Neural cell (in vitro differentiated cells): ENCODE results near the gene PRELID1. TPM values are rescaled to one million over a fixed set of nuclear protein-coding genes. Genes with fewer than 3 reads are reported as not detected.

Experiments used
- H2AFZ ChIP-seq: fragments of 200-600, 300-800 bp; sonication (generic), shearing (Covaris generic); 2 replicates; pipeline ENCODE4 v1.6.0; 2014; ENCODE audit warnings: low read depth, mild to moderate bottlenecking, antibody characterized with exemption, low read length, moderate library complexity
- H3F3A ChIP-seq: fragments of 200-600 bp; shearing (Covaris generic); 2 replicates; pipeline ENCODE4 v1.6.1; 2016; ENCODE audit warnings: mild to moderate bottlenecking, moderate library complexity, mixed read lengths, antibody characterized with exemption, low read length; ENCODE audit not compliant: insufficient read depth, poor library complexity, severe bottlenecking
- H3K27ac ChIP-seq: fragments of 200-600, 300-800 bp; sonication (generic), shearing (Covaris generic); 2 replicates; pipeline ENCODE4 v1.5.1; 2014; ENCODE audit warnings: mild to moderate bottlenecking, low read length, moderate library complexity
- H3K27me3 ChIP-seq: fragments of 300-800, 200-600 bp; sonication (generic), shearing (Covaris generic); 2 replicates; pipeline ENCODE4 v1.6.0; 2014; ENCODE audit warnings: mild to moderate bottlenecking, low read depth, low read length, moderate library complexity; ENCODE audit not compliant: insufficient read depth
- H3K36me3 ChIP-seq: fragments of 300-800, 200-600 bp; sonication (generic), shearing (Covaris generic); 2 replicates; pipeline ENCODE4 v1.5.1; 2014; ENCODE audit warnings: mild to moderate bottlenecking, antibody characterized with exemption, low read length, moderate library complexity; ENCODE audit not compliant: insufficient read depth
- H3K4me2 ChIP-seq: fragments of 300-800, 200-600 bp; sonication (generic), shearing (Covaris generic); 2 replicates; pipeline ENCODE4 v1.6.0; 2014; ENCODE audit warnings: mild to moderate bottlenecking, low read length
- H3K4me3 ChIP-seq: fragments of 300-800, 200-600 bp; sonication (generic), shearing (Covaris generic); 2 replicates; pipeline ENCODE4 v1.5.1; 2014; ENCODE audit warnings: mild to moderate bottlenecking, low read length, moderate library complexity
- H3K79me2 ChIP-seq: fragments of 200-600 bp; shearing (Covaris generic); replicated peaks from 2 replicates; pipeline ENCODE4 v1.6.0; 2014; ENCODE audit warnings: mild to moderate bottlenecking, low read length, moderate library complexity; ENCODE audit not compliant: insufficient read depth
- H3K9ac ChIP-seq: fragments of 300-800, 200-600 bp; sonication (generic), shearing (Covaris generic); 2 replicates; pipeline ENCODE4 v1.6.1; 2016; ENCODE audit warnings: mild to moderate bottlenecking, low read length, mixed read lengths
- H3K9me2 ChIP-seq: fragments of 200-600 bp; shearing (Covaris generic); 2 replicates; pipeline ENCODE4 v1.6.1; 2016; ENCODE audit warnings: mild to moderate bottlenecking, low read length, mixed read lengths; ENCODE audit not compliant: insufficient read depth
- H3K9me3 ChIP-seq: fragments of 200-600, 300-800 bp; sonication (generic), shearing (Covaris generic); 2 replicates; pipeline ENCODE4 v1.6.1; 2016; ENCODE audit warnings: mild to moderate bottlenecking, mixed run types, low read length, moderate library complexity, mixed read lengths
- H4K20me1 ChIP-seq: fragments of 200-600 bp; shearing (Covaris generic); 2 replicates; pipeline ENCODE4 v1.6.1; 2016; ENCODE audit warnings: mild to moderate bottlenecking, mixed run types; ENCODE audit not compliant: insufficient read depth
- CTCF ChIP-seq: fragments of 450-650 bp; IDR thresholded peaks from 2 replicates; pipeline ENCODE4 v1.5.1; 2014; ENCODE audit warnings: antibody characterized with exemption, mild to moderate bottlenecking, moderate library complexity; ENCODE audit not compliant: poor library complexity, severe bottlenecking
- EP300 ChIP-seq: fragments of 450-650 bp; conservative IDR thresholded peaks from 2 replicates; pipeline ENCODE4 v1.6.1; 2014; ENCODE audit warnings: antibody characterized with exemption, mild to moderate bottlenecking, moderate library complexity; ENCODE audit not compliant: poor library complexity, severe bottlenecking
- EZH2 ChIP-seq: fragments of 200-600, 300-800 bp; shearing (Covaris generic), sonication (generic); IDR thresholded peaks from 2 replicates; pipeline ENCODE4 v1.6.1; 2014; ENCODE audit warnings: antibody characterized with exemption, low read length, borderline replicate concordance, mild to moderate bottlenecking; ENCODE audit not compliant: insufficient read depth, poor library complexity, severe bottlenecking
- MXI1 ChIP-seq: fragments of 450-650 bp; conservative IDR thresholded peaks from 2 replicates; pipeline ENCODE4 v1.6.1; 2014; ENCODE audit warnings: antibody characterized with exemption, mild to moderate bottlenecking; ENCODE audit not compliant: poor library complexity, severe bottlenecking
- POLR2AphosphoS5 ChIP-seq: IDR thresholded peaks from 2 replicates; pipeline ENCODE4 v1.6.1; 2012
- RAD21 ChIP-seq: fragments of 450-650 bp; conservative IDR thresholded peaks from 2 replicates; pipeline ENCODE4 v1.6.1; 2014; ENCODE audit warnings: antibody characterized with exemption, mild to moderate bottlenecking, moderate library complexity
- SMC3 ChIP-seq: fragments of 450-650 bp; conservative IDR thresholded peaks from 2 replicates; pipeline ENCODE4 v1.6.1; 2014; ENCODE audit warnings: antibody characterized with exemption, mild to moderate bottlenecking, moderate library complexity; ENCODE audit not compliant: poor library complexity
- TAF1 ChIP-seq: IDR thresholded peaks from 2 replicates; pipeline ENCODE4 v1.6.1; 2012; ENCODE audit warnings: low read depth
- polyA plus RNA-seq: library from polyadenylated mRNA; depleted of rRNA; stranded (reverse); fragments of >200 nt; gene quantifications from 2 replicates; pipeline ENCODE4 v1.2.3, GENCODE V29; 2014
- TF ChIP-seq, protein P1 (sequence below): IDR thresholded peaks from 2 replicates; pipeline ENCODE4 v1.6.1; 2012; ENCODE audit warnings: borderline replicate concordance

PRELID1 gene
- polyA plus RNA-seq, 1 donor from 2014 or later, result 133 TPM

GRCh38 chr5:177294632-177295031, 9.0 kb upstream of the PRELID1 start:
- H3K9me2 ChIP-seq, result no peaks in the 10 kb centered on the region
- H3K27ac ChIP-seq, result no peak overlapping the region
- TF ChIP-seq MXI1 (no peak), EP300 (no peak), EZH2 (no peak), SMC3 (no peak)
- no peak overlapping the region for H3K4me2 ChIP-seq
- no peak overlapping the region for H2AFZ ChIP-seq
- no peaks in the 10 kb centered on the region for H3K79me2 ChIP-seq
- H3K4me3 ChIP-seq, result no peak overlapping the region
- no peak overlapping the region for H3K9ac ChIP-seq
- no peaks in the 10 kb centered on the region for H3F3A ChIP-seq
- H3K36me3 ChIP-seq, result no peaks in the 10 kb centered on the region
- no peaks in the 10 kb centered on the region for H4K20me1 ChIP-seq
- H3K27me3 ChIP-seq, result no peaks in the 10 kb centered on the region
- H3K9me3 ChIP-seq, result no peaks in the 10 kb centered on the region

GRCh38 chr5:177295924-177296323, 7.7 kb upstream of the PRELID1 start:
- Histone ChIP-seq H3K79me2 (no peaks in the 10 kb centered on the region), H3K27ac (no peak overlapping the region), H4K20me1 (no peaks in the 10 kb centered on the region), H2AFZ (no peak overlapping the region), H3K27me3 (no peaks in the 10 kb centered on the region), H3K9me2 (no peaks in the 10 kb centered on the region), H3K4me3 (no peak overlapping the region), H3K9ac (no peak overlapping the region), H3K9me3 (no peaks in the 10 kb centered on the region), H3K36me3 (no peaks in the 10 kb centered on the region), H3K4me2 (no peak overlapping the region), H3F3A (no peaks in the 10 kb centered on the region)
- TF ChIP-seq, protein P1, sequence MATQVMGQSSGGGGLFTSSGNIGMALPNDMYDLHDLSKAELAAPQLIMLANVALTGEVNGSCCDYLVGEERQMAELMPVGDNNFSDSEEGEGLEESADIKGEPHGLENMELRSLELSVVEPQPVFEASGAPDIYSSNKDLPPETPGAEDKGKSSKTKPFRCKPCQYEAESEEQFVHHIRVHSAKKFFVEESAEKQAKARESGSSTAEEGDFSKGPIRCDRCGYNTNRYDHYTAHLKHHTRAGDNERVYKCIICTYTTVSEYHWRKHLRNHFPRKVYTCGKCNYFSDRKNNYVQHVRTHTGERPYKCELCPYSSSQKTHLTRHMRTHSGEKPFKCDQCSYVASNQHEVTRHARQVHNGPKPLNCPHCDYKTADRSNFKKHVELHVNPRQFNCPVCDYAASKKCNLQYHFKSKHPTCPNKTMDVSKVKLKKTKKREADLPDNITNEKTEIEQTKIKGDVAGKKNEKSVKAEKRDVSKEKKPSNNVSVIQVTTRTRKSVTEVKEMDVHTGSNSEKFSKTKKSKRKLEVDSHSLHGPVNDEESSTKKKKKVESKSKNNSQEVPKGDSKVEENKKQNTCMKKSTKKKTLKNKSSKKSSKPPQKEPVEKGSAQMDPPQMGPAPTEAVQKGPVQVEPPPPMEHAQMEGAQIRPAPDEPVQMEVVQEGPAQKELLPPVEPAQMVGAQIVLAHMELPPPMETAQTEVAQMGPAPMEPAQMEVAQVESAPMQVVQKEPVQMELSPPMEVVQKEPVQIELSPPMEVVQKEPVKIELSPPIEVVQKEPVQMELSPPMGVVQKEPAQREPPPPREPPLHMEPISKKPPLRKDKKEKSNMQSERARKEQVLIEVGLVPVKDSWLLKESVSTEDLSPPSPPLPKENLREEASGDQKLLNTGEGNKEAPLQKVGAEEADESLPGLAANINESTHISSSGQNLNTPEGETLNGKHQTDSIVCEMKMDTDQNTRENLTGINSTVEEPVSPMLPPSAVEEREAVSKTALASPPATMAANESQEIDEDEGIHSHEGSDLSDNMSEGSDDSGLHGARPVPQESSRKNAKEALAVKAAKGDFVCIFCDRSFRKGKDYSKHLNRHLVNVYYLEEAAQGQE, result no peak
- no peak for TF ChIP-seq EZH2
- TF ChIP-seq RAD21, result no peak
- no peak for TF ChIP-seq MXI1
- no peak for TF ChIP-seq CTCF
- TF ChIP-seq SMC3, result no peak
- no peak for TF ChIP-seq POLR2AphosphoS5
- TF ChIP-seq EP300, result no peak
- no peak for TF ChIP-seq TAF1
